NB4 (cell line): Measurements from ENCODE around the gene SUSD2.

ENCODE experiments used
- DNase-seq: peaks from one replicate; pipeline ENCODE4 v3.0.0; 2010; ENCODE audit warnings: low read depth
- H3K4me3 ChIP-seq: one replicate; pipeline ENCODE4 v1.5.1; 2011; ENCODE audit warnings: mild to moderate bottlenecking, low read depth, low read length, moderate library complexity
- CTCF ChIP-seq: IDR thresholded peaks from one replicate; pipeline ENCODE4 v1.5.1; 2012; ENCODE audit warnings: low read depth, low read length
- MAX ChIP-seq: IDR thresholded peaks from 2 replicates; pipeline ENCODE4 v1.6.1; 2011; ENCODE audit warnings: low read depth, low read length
- MYC ChIP-seq: IDR thresholded peaks from 2 replicates; pipeline ENCODE4 v1.6.1; 2011; ENCODE audit warnings: low read depth, low read length
- POLR2A ChIP-seq: IDR thresholded peaks from 2 replicates; pipeline ENCODE4 v1.6.1; 2011; ENCODE audit warnings: mild to moderate bottlenecking; ENCODE audit not compliant: insufficient read length; ENCODE audit errors: extremely low read depth

SUSD2 gene

GRCh38 chr22:24176040-24176439 is 5.2 kb upstream of the SUSD2 start:
- DNase-seq = no peak
- TF ChIP-seq MYC (no peak), CTCF (no peak), POLR2A (no peak), MAX (no peak)

GRCh38 chr22:24176630-24177029 is 4.7 kb upstream of the SUSD2 start:
- no peak overlapping the region for H3K4me3 ChIP-seq
- DNase-seq = no peak
- no peak for TF ChIP-seq MYC
- TF ChIP-seq MAX = no peak
- TF ChIP-seq CTCF = no peak
- TF ChIP-seq POLR2A = no peak

More at GRCh38 chr22:24176040-24176439, 5.2 kb upstream of the SUSD2 start:
- no peak overlapping the region for H3K4me3 ChIP-seq

DNA sequence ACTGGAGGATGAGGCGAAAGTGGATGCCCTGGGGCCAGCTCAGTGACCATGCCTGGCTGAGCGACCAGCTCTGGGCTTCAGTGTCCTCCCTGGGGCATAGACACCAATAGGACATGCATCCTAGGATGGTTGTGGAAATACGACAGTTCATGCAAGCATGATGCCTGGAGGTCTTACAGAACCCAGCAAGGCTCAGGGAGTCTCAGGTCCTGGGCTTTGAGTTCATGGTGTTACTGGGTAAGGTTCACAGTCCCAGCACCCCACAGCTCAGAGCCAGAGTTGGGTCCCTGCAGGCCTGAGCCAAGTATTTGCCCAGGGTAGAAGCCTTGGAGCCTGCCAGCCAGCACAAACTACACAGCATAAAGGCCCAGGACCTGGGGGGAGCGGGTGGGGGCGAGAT is 4.2 kb upstream of the SUSD2 start:
- H3K4me3 ChIP-seq = no peak overlapping the region
- TF ChIP-seq CTCF = no peak
- DNase-seq = no peak

DNA sequence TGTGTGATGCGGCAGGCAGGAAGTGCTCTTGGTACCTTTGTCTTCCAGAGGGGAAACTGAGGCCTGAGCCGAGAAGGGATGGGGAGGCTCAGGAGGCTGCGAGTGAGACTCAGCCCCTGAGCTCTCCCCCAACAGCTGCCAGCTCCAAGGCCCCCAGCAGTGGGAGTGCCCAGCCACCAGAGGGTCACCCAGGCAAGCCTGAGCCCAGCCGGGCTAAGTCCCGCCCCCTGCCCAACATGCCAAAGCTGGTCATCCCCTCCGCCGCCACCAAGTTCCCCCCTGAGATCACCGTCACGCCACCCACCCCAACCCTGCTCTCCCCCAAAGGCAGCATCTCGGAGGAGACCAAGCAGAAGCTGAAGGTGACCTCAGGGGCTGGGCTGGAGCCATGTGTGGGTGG is 3.8 kb upstream of the SUSD2 start:
- TF ChIP-seq POLR2A = no peak
- TF ChIP-seq MYC = no peak
- no peak for TF ChIP-seq MAX
- TF ChIP-seq CTCF = no peak
- no peak for DNase-seq
- no peak overlapping the region for H3K4me3 ChIP-seq

DNA sequence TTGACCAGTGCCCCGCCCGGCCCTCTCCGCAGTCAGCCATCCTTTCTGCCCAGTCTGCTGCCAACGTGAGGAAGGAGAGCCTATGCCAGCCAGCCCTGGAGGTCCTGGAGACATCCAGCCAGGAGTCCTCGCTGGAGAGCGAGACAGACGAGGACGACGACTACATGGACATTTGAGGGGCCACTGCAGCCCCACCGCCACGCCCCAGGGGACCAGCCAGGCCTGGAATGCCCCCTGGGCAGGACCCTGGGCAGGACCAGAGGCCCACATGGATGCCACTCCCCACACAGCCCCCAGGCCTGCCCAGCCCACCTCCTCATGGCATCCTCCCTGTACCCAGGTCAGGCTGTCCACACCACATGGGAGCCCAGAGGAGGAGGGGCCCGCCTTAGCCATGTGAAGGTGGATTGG is 3.3 kb upstream of the SUSD2 start:
- no peak for DNase-seq
- TF ChIP-seq CTCF = no peak
- TF ChIP-seq MYC = no peak
- no peak for TF ChIP-seq POLR2A
- no peak for TF ChIP-seq MAX
- no peak overlapping the region for H3K4me3 ChIP-seq

GRCh38 chr22:24178502-24179440 is 2.5 kb upstream of the SUSD2 start:
- peak; percentile 53 for TF ChIP-seq CTCF
- TF ChIP-seq MYC = no peak
- DNase-seq = peak; percentile 53
- no peak overlapping the region for H3K4me3 ChIP-seq
